PFSK-1 (cell line): Measurements from ENCODE around the gene TNFSF11.

Experiments used
- POLR2AphosphoS5 ChIP-seq: IDR thresholded peaks from 2 replicates; pipeline ENCODE4 v1.6.1; 2012; ENCODE audit warnings: low read depth, mild to moderate bottlenecking, control low read depth, low read length, moderate library complexity
- SIN3A ChIP-seq: IDR thresholded peaks from 2 replicates; pipeline ENCODE4 v1.6.1; 2012; ENCODE audit warnings: mild to moderate bottlenecking, low read length, moderate library complexity, borderline replicate concordance; ENCODE audit not compliant: insufficient read depth
- TAF1 ChIP-seq: IDR thresholded peaks from 2 replicates; pipeline ENCODE4 v1.6.1; 2012; ENCODE audit warnings: low read length, control low read depth, borderline replicate concordance; ENCODE audit not compliant: insufficient read depth

DNA sequence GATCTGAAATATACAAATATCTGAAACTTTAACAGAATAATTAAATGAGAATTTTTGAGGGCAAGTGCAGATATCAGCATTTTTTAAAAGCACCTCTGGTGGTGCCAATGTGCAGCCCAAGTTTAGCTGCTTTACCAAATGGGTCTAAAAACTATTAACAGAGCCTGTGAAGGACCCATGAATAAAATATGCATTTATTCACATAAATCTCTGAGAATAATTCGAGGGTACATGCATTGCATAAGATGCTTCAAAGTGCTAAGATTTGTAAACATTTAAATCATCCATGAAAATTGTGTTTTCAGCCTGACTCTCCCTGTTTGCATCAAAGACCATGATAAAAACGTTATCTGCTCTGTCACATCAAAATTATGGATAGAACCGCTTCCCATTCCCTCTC lies 47.1 kb upstream of the TNFSF11 start:
- TF ChIP-seq POLR2AphosphoS5 (no peak), SIN3A (no peak), TAF1 (no peak)
